Measurements from ENCODE around the gene AXL.
A peak's percentile ranks its signal among the peaks of the same experiment; 100 is the strongest.

The AXL gene

GRCh38 chr19:41307954-41308449 is 89.0 kb downstream of the AXL start:
- no peak overlapping the region for H3K4ac ChIP-seq (ENCODE audit: low read depth, low read length)
- H2BK15ac ChIP-seq (replicated peaks; ENCODE audit: low read depth): no peak overlapping the region
- no peaks in the 10 kb centered on the region for H3K4me1 ChIP-seq (ENCODE audit: control insufficient read depth, low read depth, low read length)
- no peak overlapping the region for H2AK5ac ChIP-seq (ENCODE audit: low read length)
- no peak overlapping the region for H2BK120ac ChIP-seq (ENCODE audit: low read depth, low read length)
- peaks cover 10% of the 10 kb centered on the region for H3K79me2 ChIP-seq (ENCODE audit: control insufficient read depth, insufficient read depth, low read length)
- H3K4me2 ChIP-seq (ENCODE audit: low read length): no peak overlapping the region
- H3K27me3 ChIP-seq (ENCODE audit: insufficient read depth, low read length, poor library complexity): no peaks in the 10 kb centered on the region
- H4K8ac ChIP-seq (ENCODE audit: low read depth, low read length): no peak overlapping the region
- no peak overlapping the region for H3K23ac ChIP-seq (ENCODE audit: low read length)
- WGBS (ENCODE audit: extremely low coverage, insufficient coverage, low lambda C conversion rate): no CpG with 5 or more reads among the region's 4 CpGs
- H3K9ac ChIP-seq (ENCODE audit: low read length): peak overlapping the region; percentile 22
- no peak overlapping the region for H2BK5ac ChIP-seq (ENCODE audit: low read length)
- H3K18ac ChIP-seq (ENCODE audit: low read length): no peak overlapping the region
- peaks cover 9% of the 10 kb centered on the region for H3K79me1 ChIP-seq (ENCODE audit: low read length)
- H3K36me3 ChIP-seq (ENCODE audit: control insufficient read depth, insufficient read depth, low read length): peaks cover 23% of the 10 kb centered on the region
- no peak for DNase-seq
- peak overlapping the region; percentile 39 for H3K27ac ChIP-seq (ENCODE audit: low read depth, low read length)
- no peak overlapping the region for H4K5ac ChIP-seq (ENCODE audit: low read length)
- H3K4me3 ChIP-seq (ENCODE audit: low read length): no peak overlapping the region
- H3K56ac ChIP-seq (ENCODE audit: low read length): peak overlapping the region; percentile 63

- Histone ChIP-seq H3K27me3 (ENCODE audit: insufficient read depth, low read length, poor library complexity) (no peaks in the 10 kb centered on the region), H3K23ac (ENCODE audit: low read length) (no peak overlapping the region), H3K79me2 (ENCODE audit: control insufficient read depth, insufficient read depth, low read length) (peaks cover 10% of the 10 kb centered on the region), H3K79me1 (ENCODE audit: low read length) (peaks cover 14% of the 10 kb centered on the region), H3K56ac (ENCODE audit: low read length) (peak overlapping the region; percentile 89), H2BK5ac (ENCODE audit: low read length) (no peak overlapping the region), H3K4me3 (ENCODE audit: low read length) (no peak overlapping the region), H4K5ac (ENCODE audit: low read length) (no peak overlapping the region), H3K36me3 (ENCODE audit: control insufficient read depth, insufficient read depth, low read length) (peaks cover 23% of the 10 kb centered on the region), H2BK15ac (replicated peaks; ENCODE audit: low read depth) (no peak overlapping the region), H3K27ac (ENCODE audit: low read depth, low read length) (peak overlapping the region; percentile 39), H3K4me2 (ENCODE audit: low read length) (no peak overlapping the region), H3K4me1 (ENCODE audit: control insufficient read depth, low read depth, low read length) (no peaks in the 10 kb centered on the region), H4K8ac (ENCODE audit: low read depth, low read length) (no peak overlapping the region), H3K4ac (ENCODE audit: low read depth, low read length) (no peak overlapping the region), H2AK5ac (ENCODE audit: low read length) (no peak overlapping the region), H2BK120ac (ENCODE audit: low read depth, low read length) (no peak overlapping the region), H3K9ac (ENCODE audit: low read length) (peak overlapping the region; percentile 80), H3K18ac (ENCODE audit: low read length) (no peak overlapping the region)
- DNase-seq: peak; percentile 96
- WGBS (ENCODE audit: extremely low coverage, insufficient coverage, low lambda C conversion rate): no CpG with 5 or more reads among the region's 8 CpGs
Measured at GRCh38 chr19:41308450-41309179, 89.6 kb downstream of the AXL start.

GRCh38 chr19:41309180-41310032 is 90.4 kb downstream of the AXL start:
- H3K4me2 ChIP-seq (ENCODE audit: low read length): peak overlapping the region; percentile 63
- H3K9ac ChIP-seq (ENCODE audit: low read length): peak overlapping the region; percentile 80
- no peak overlapping the region for H2BK5ac ChIP-seq (ENCODE audit: low read length)
- peaks cover 10% of the 10 kb centered on the region for H3K79me2 ChIP-seq (ENCODE audit: control insufficient read depth, insufficient read depth, low read length)
- H3K27ac ChIP-seq (ENCODE audit: low read depth, low read length): peak overlapping the region; percentile 28
- peak overlapping the region; percentile 6 for H3K4ac ChIP-seq (ENCODE audit: low read depth, low read length)
- H3K27me3 ChIP-seq (ENCODE audit: insufficient read depth, low read length, poor library complexity): no peaks in the 10 kb centered on the region
- H4K8ac ChIP-seq (ENCODE audit: low read depth, low read length): no peak overlapping the region
- no peak overlapping the region for H2BK15ac ChIP-seq (replicated peaks; ENCODE audit: low read depth)
- peaks cover 17% of the 10 kb centered on the region for H3K36me3 ChIP-seq (ENCODE audit: control insufficient read depth, insufficient read depth, low read length)
- H3K4me1 ChIP-seq (ENCODE audit: control insufficient read depth, low read depth, low read length): no peaks in the 10 kb centered on the region
- H2AK5ac ChIP-seq (ENCODE audit: low read length): no peak overlapping the region
- WGBS (ENCODE audit: extremely low coverage, insufficient coverage, low lambda C conversion rate): no CpG with 5 or more reads among the region's 26 CpGs
- H3K56ac ChIP-seq (ENCODE audit: low read length): peak overlapping the region; percentile 89
- peaks cover 16% of the 10 kb centered on the region for H3K79me1 ChIP-seq (ENCODE audit: low read length)
- H2BK120ac ChIP-seq (ENCODE audit: low read depth, low read length): no peak overlapping the region
- no peak for DNase-seq
- no peak overlapping the region for H4K5ac ChIP-seq (ENCODE audit: low read length)
- peak overlapping the region; percentile 61 for H3K4me3 ChIP-seq (ENCODE audit: low read length)
- no peak overlapping the region for H3K23ac ChIP-seq (ENCODE audit: low read length)
- no peak overlapping the region for H3K18ac ChIP-seq (ENCODE audit: low read length)

- peak within 1 kb of the TSS; percentile 80 for H3K9ac ChIP-seq (ENCODE audit: low read length)
- H3K27me3 ChIP-seq (ENCODE audit: insufficient read depth, low read length, poor library complexity): no peaks in the 10 kb centered on the region
- peak; percentile 91 for DNase-seq
- H3K27ac ChIP-seq (ENCODE audit: low read depth, low read length): peak within 1 kb of the TSS; percentile 83
- peak within 1 kb of the TSS; percentile 89 for H3K56ac ChIP-seq (ENCODE audit: low read length)
- H3K23ac ChIP-seq (ENCODE audit: low read length): peak within 1 kb of the TSS; percentile 1
- H2BK120ac ChIP-seq (ENCODE audit: low read depth, low read length): no peak within 1 kb of the TSS
- peak within 1 kb of the TSS; percentile 86 for H3K18ac ChIP-seq (ENCODE audit: low read length)
- peak within 1 kb of the TSS; percentile 43 for H2AK5ac ChIP-seq (ENCODE audit: low read length)
- WGBS (ENCODE audit: extremely low coverage, insufficient coverage, low lambda C conversion rate): no CpG with 5 or more reads among the region's 47 CpGs
- H4K8ac ChIP-seq (ENCODE audit: low read depth, low read length): no peak within 1 kb of the TSS
- H3K4me2 ChIP-seq (ENCODE audit: low read length): peak within 1 kb of the TSS; percentile 82
- no peak within 1 kb of the TSS for H2BK15ac ChIP-seq (replicated peaks; ENCODE audit: low read depth)
- H3K4me1 ChIP-seq (ENCODE audit: control insufficient read depth, low read depth, low read length): no peaks in the 10 kb centered on the region
- H3K4ac ChIP-seq (ENCODE audit: low read depth, low read length): peak within 1 kb of the TSS; percentile 58
- H3K36me3 ChIP-seq (ENCODE audit: control insufficient read depth, insufficient read depth, low read length): peaks cover 12% of the 10 kb centered on the region
- H3K4me3 ChIP-seq (ENCODE audit: low read length): peak within 1 kb of the TSS; percentile 86
- peaks cover 17% of the 10 kb centered on the region for H3K79me1 ChIP-seq (ENCODE audit: low read length)
- peak within 1 kb of the TSS; percentile 36 for H4K5ac ChIP-seq (ENCODE audit: low read length)
- H2BK5ac ChIP-seq (ENCODE audit: low read length): peak within 1 kb of the TSS; percentile 81
- H3K79me2 ChIP-seq (ENCODE audit: control insufficient read depth, insufficient read depth, low read length): peaks cover 10% of the 10 kb centered on the region
Measured at GRCh38 chr19:41310033-41310831, 91.2 kb downstream of the AXL start, which contains the start of gene CCDC97. CCDC97 (plus strand) TSS chr19:41310172; CDS start chr19:41310311, 139 bp downstream.

- no peak overlapping the region for H2AK5ac ChIP-seq (ENCODE audit: low read length)
- H3K4ac ChIP-seq (ENCODE audit: low read depth, low read length): peak overlapping the region; percentile 44
- H3K27ac ChIP-seq (ENCODE audit: low read depth, low read length): peak overlapping the region; percentile 83
- H3K23ac ChIP-seq (ENCODE audit: low read length): no peak overlapping the region
- WGBS (ENCODE audit: extremely low coverage, insufficient coverage, low lambda C conversion rate): no CpG with 5 or more reads among the region's 5 CpGs
- peak overlapping the region; percentile 82 for H3K4me2 ChIP-seq (ENCODE audit: low read length)
- peaks cover 17% of the 10 kb centered on the region for H3K79me1 ChIP-seq (ENCODE audit: low read length)
- H3K79me2 ChIP-seq (ENCODE audit: control insufficient read depth, insufficient read depth, low read length): peaks cover 10% of the 10 kb centered on the region
- H2BK5ac ChIP-seq (ENCODE audit: low read length): no peak overlapping the region
- H2BK120ac ChIP-seq (ENCODE audit: low read depth, low read length): no peak overlapping the region
- no peak overlapping the region for H2BK15ac ChIP-seq (replicated peaks; ENCODE audit: low read depth)
- peak overlapping the region; percentile 80 for H3K9ac ChIP-seq (ENCODE audit: low read length)
- H4K5ac ChIP-seq (ENCODE audit: low read length): no peak overlapping the region
- no peak overlapping the region for H3K18ac ChIP-seq (ENCODE audit: low read length)
- H4K8ac ChIP-seq (ENCODE audit: low read depth, low read length): no peak overlapping the region
- H3K56ac ChIP-seq (ENCODE audit: low read length): peak overlapping the region; percentile 82
- no peak for DNase-seq
- no peaks in the 10 kb centered on the region for H3K4me1 ChIP-seq (ENCODE audit: control insufficient read depth, low read depth, low read length)
- H3K4me3 ChIP-seq (ENCODE audit: low read length): no peak overlapping the region
- no peaks in the 10 kb centered on the region for H3K27me3 ChIP-seq (ENCODE audit: insufficient read depth, low read length, poor library complexity)
- H3K36me3 ChIP-seq (ENCODE audit: control insufficient read depth, insufficient read depth, low read length): peaks cover 6% of the 10 kb centered on the region
Measured at GRCh38 chr19:41311072-41311471, 92.0 kb downstream of the AXL start.
